NCI-H526 treated with DMSO at 0.1 percent for 48 hours (cell line): ENCODE results near the gene EIF2AK2.

Source experiments
- DNase-seq: peaks from one replicate; lab custom pipeline; 2025; lab: John Stamatoyannopoulos, UW

Gene EIF2AK2

GRCh38 chr2:37168217-37168981, 11.6 kb upstream of the EIF2AK2 start:
- DNase-seq: peak; percentile 21

GRCh38 chr2:37167636-37168180, 10.9 kb upstream of the EIF2AK2 start:
- no peak for DNase-seq

- no peak for DNase-seq
Measured at GRCh38 chr2:37164757-37165156, 8.0 kb upstream of the EIF2AK2 start.

- DNase-seq: peak; percentile 53
Measured at GRCh38 chr2:37156071-37156856, 516 bp downstream of the EIF2AK2 start.

- no peak for DNase-seq
Measured at GRCh38 chr2:37154785-37155184, 2.0 kb downstream of the EIF2AK2 start.

GRCh38 chr2:37153224-37153623, 3.6 kb downstream of the EIF2AK2 start:
- no peak for DNase-seq

- no peak for DNase-seq
Measured at GRCh38 chr2:37149626-37150322, 7.0 kb downstream of the EIF2AK2 start.

- no peak for DNase-seq
Measured at GRCh38 chr2:37148325-37148724, 8.5 kb downstream of the EIF2AK2 start.

- no peak for DNase-seq
Measured at GRCh38 chr2:37146062-37146461, 10.7 kb downstream of the EIF2AK2 start.

- DNase-seq: no peak
Measured at GRCh38 chr2:37143974-37144373, 12.8 kb downstream of the EIF2AK2 start.

GRCh38 chr2:37142546-37142945, 14.2 kb downstream of the EIF2AK2 start:
- no peak for DNase-seq

GRCh38 chr2:37132914-37133313, 23.9 kb downstream of the EIF2AK2 start:
- no peak for DNase-seq

GRCh38 chr2:37125416-37125815, 31.4 kb downstream of the EIF2AK2 start:
- no peak for DNase-seq

GRCh38 chr2:37119157-37119556, 37.6 kb downstream of the EIF2AK2 start:
- DNase-seq: no peak

- no peak for DNase-seq
Measured at GRCh38 chr2:37117566-37117965, 39.2 kb downstream of the EIF2AK2 start.

- no peak for DNase-seq
Measured at GRCh38 chr2:37111958-37112357, 44.8 kb downstream of the EIF2AK2 start.

- DNase-seq: no peak
Measured at GRCh38 chr2:37110306-37111212, 46.2 kb downstream of the EIF2AK2 start.

- DNase-seq: no peak
Measured at GRCh38 chr2:37109523-37109922, 47.3 kb downstream of the EIF2AK2 start.

- no peak for DNase-seq
Measured at GRCh38 chr2:37105150-37105549, 51.6 kb downstream of the EIF2AK2 start.

- DNase-seq: no peak
Measured at GRCh38 chr2:37104178-37104577, 52.6 kb downstream of the EIF2AK2 start.

- no peak for DNase-seq
Measured at GRCh38 chr2:37102588-37102987, 54.2 kb downstream of the EIF2AK2 start.
